Stimulated activated CD4-positive, alpha-beta T cell treated with anti-CD3 and anti-CD28 coated beads, TNF-alpha, amount 100 ng/mL, for 48 hours (primary cell): ENCODE measurements around the gene ORC3.
"Not testable (repeated sequence)": the region's sequence is repeated elsewhere in the genome, so short reads cannot be mapped to it uniquely, and the experiment has no call there.

Experiments
- DNase-seq, 3 donors: peaks; one replicate each; pipeline ENCODE4 v3.0.0-alpha.2; 2020; ENCODE audit warnings: low read depth in 3 of 3

Gene ORC3

GRCh38 chr6:87660226-87660911, 70.4 kb downstream of the ORC3 start:
- no peak for DNase-seq

GRCh38 chr6:87661016-87661415, 71.1 kb downstream of the ORC3 start:
- no peak for DNase-seq

GRCh38 chr6:87661503-87661902, 71.6 kb downstream of the ORC3 start:
- DNase-seq: no peak

GRCh38 chr6:87663434-87663833, 73.5 kb downstream of the ORC3 start:
- no peak for DNase-seq

GRCh38 chr6:87664921-87665485, 75.1 kb downstream of the ORC3 start:
- DNase-seq: no peak

GRCh38 chr6:87667032-87667431, 77.1 kb downstream of the ORC3 start:
- DNase-seq: no peak

- DNase-seq: no peak
Measured at GRCh38 chr6:87668013-87668412, 78.1 kb downstream of the ORC3 start.

GRCh38 chr6:87669051-87669450, 79.1 kb downstream of the ORC3 start:
- no peak for DNase-seq

GRCh38 chr6:87670707-87671106, 80.8 kb downstream of the ORC3 start:
- no peak for DNase-seq

GRCh38 chr6:87671555-87672029, 81.7 kb downstream of the ORC3 start:
- no peak for DNase-seq

- no peak for DNase-seq
Measured at GRCh38 chr6:87672641-87673040, 82.7 kb downstream of the ORC3 start.

GRCh38 chr6:87673237-87673636, 83.3 kb downstream of the ORC3 start:
- DNase-seq: no peak

- no peak for DNase-seq
Measured at GRCh38 chr6:87674290-87674689, 84.4 kb downstream of the ORC3 start.

- no peak for DNase-seq
Measured at GRCh38 chr6:87675004-87675681, 85.2 kb downstream of the ORC3 start.

GRCh38 chr6:87682310-87682709, 92.4 kb downstream of the ORC3 start:
- DNase-seq: no peak

- DNase-seq: no peak
Measured at GRCh38 chr6:87683890-87684289, 94.0 kb downstream of the ORC3 start.

GRCh38 chr6:87684895-87685654, 95.1 kb downstream of the ORC3 start:
- no peak for DNase-seq

- DNase-seq: not testable (repeated sequence)
Measured at GRCh38 chr6:87686636-87687205, 96.8 kb downstream of the ORC3 start.

GRCh38 chr6:87687296-87687695, 97.4 kb downstream of the ORC3 start:
- no peak for DNase-seq

- not testable (repeated sequence) for DNase-seq
Measured at GRCh38 chr6:87687893-87688292, 98.0 kb downstream of the ORC3 start.

- no peak for DNase-seq
Measured at GRCh38 chr6:87690441-87690840, 100.5 kb downstream of the ORC3 start.

GRCh38 chr6:87692086-87692485, 102.2 kb downstream of the ORC3 start:
- no peak for DNase-seq
